Measurements from ENCODE around the gene CTSZ. TPM values are rescaled to one million over a fixed set of nuclear protein-coding genes. Genes with fewer than 3 reads are reported as not detected.
A peak's percentile ranks its signal among the peaks of the same experiment; 100 is the strongest.

CTSZ gene
- total and polyA plus RNA-seq, 2 of the 4 experiments (the other 2 are of a cell fraction) = 46.1 to 88.5 TPM

DNA sequence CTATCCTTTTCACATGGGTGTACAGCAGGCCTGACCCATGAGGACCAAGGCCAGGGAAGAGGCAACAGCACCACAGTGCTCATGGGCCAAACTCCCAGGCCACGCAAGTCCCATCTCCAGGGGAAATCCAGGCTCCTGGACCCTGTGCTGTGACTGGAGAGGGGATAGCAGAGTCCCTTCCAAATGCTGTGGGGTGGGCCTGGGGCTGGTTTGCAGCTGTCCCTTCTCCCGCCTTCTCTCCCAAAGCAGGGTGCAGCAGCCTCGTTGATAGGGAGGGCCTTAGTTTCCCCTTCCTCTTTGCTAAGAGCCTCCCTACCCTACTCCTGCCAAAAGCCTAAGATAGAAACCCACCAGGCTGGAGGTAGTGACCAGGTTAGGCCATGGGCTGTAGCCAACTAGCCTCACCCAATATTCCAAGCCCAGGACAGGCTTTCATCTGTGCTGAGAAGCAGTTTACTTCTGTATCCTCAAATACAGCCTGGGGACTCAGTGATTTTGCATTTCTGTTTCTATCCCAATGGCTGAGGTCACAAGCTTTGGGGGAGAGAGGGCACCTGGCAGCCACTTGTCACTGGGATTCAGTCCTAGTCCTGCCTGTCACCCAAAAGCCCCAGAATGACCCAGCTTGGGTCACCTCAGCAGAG, 1.4 kb downstream of the CTSZ start:
- Histone ChIP-seq H3K56ac (ENCODE audit: extremely low read depth, insufficient read depth, low read length) (peak overlapping the region; percentile 1; the same call in 1 of the 2 replicates), H3K36me3 (ENCODE audit: control insufficient read depth, insufficient read depth, low read length) (peaks cover 5% of the 10 kb centered on the region), H4K91ac (ENCODE audit: insufficient read depth, low read depth, low read length) (peak overlapping the region; percentile 23), H2AFZ (replicated peaks; ENCODE audit: low read length, poor library complexity) (peak overlapping the region; percentile 94), H2AK5ac (ENCODE audit: low read depth, low read length) (no peak overlapping the region), H4K8ac (ENCODE audit: low read depth in 2 of 2, low read length in 2 of 2) (no peak overlapping the region), H2BK120ac (ENCODE audit: low read depth, low read length) (no peak overlapping the region), H3K23ac (ENCODE audit: low read depth, low read length) (peak overlapping the region; percentile 29), H3K4me1 (ENCODE audit: control insufficient read depth, insufficient read depth, low read length) (peaks cover 14% of the 10 kb centered on the region), H3K9ac (ENCODE audit: low read depth, low read length) (no peak overlapping the region), H3K4ac (ENCODE audit: low read depth, low read length) (peak overlapping the region; percentile 36), H3K4me3 (ENCODE audit: insufficient read depth, low read depth, low read length) (no peak overlapping the region), H4K20me1 (ENCODE audit: insufficient read depth, low read length) (no peaks in the 10 kb centered on the region; the same call in 1 of the 2 replicates), H3K27me3 (ENCODE audit: control insufficient read depth, insufficient read depth, low read length) (no peaks in the 10 kb centered on the region), H2AK9ac (replicated peaks; ENCODE audit: low read depth, low read length, poor library complexity) (peak overlapping the region; percentile 85), H4K5ac (ENCODE audit: low read depth, low read length) (no peak overlapping the region; the same call in 1 of the 2 replicates), H3K27ac (ENCODE audit: insufficient read depth, low read length) (no peak overlapping the region), H2BK20ac (ENCODE audit: low read depth, low read length) (no peak overlapping the region), H3K18ac (ENCODE audit: low read depth, low read length) (no peak overlapping the region), H3K9me3 (ENCODE audit: control insufficient read depth, insufficient read depth, low read length) (no peaks in the 10 kb centered on the region), H3K9me1 (ENCODE audit: insufficient read depth, low read length) (peaks cover 15% of the 10 kb centered on the region; the same call in 1 of the 2 replicates), H3K4me2 (ENCODE audit: low read depth, low read length) (peak overlapping the region; percentile 89; the same call in 1 of the 2 replicates), H3K14ac (replicated peaks; ENCODE audit: low read depth, low read length) (peak overlapping the region; percentile 34; the same call in 1 of the 2 replicates), H2BK5ac (ENCODE audit: low read depth, low read length, poor library complexity, severe bottlenecking) (no peak overlapping the region), H3K79me1 (ENCODE audit: low read depth in 1 of 2, low read length in 2 of 2) (peaks cover 10 to 35% of the 10 kb centered on the region in 2 experiments; a peak in 3 of 4 replicates), H2BK15ac (ENCODE audit: low read depth, low read length) (no peak overlapping the region)
- DNase-seq = no peak
- no peak for ATAC-seq (ENCODE audit: low read depth)
- ChIA-PET CTCF (no interaction called here), POLR2A (ENCODE audit: unreplicated experiment) (no interaction called here)
- TF ChIP-seq USF2 (IDR thresholded peaks at IDR 0.05; ENCODE audit: low read depth, low read length) (no peak), CTCF (conservative IDR thresholded peaks at IDR 0.05; ENCODE audit: low read depth, low read length) (no peak), ELK1 (IDR thresholded peaks at IDR 0.05; ENCODE audit: borderline replicate concordance, low read depth, low read length) (no peak), MXI1 (IDR thresholded peaks at IDR 0.05; ENCODE audit: borderline replicate concordance, low read depth, low read length) (no peak), RAD21 (IDR thresholded peaks at IDR 0.05; ENCODE audit: low read length) (no peak), SMC3 (IDR thresholded peaks at IDR 0.05; ENCODE audit: low read depth, low read length) (no peak), FOS (IDR thresholded peaks at IDR 0.05; ENCODE audit: low read depth, low read length) (no peak), MAFK (IDR thresholded peaks at IDR 0.05; ENCODE audit: low read depth, low read length) (no peak), BHLHE40 (IDR thresholded peaks at IDR 0.05; ENCODE audit: low read depth, low read length) (no peak), NFE2L2 (IDR thresholded peaks at IDR 0.05; ENCODE audit: low read depth, low read length) (no peak)
- WGBS, 2 experiments (ENCODE audit: extremely low coverage in 2 of 2, insufficient read length in 1 of 2) = 67% methylated on average over 1 of the region's 3 CpGs; no CpG with 5 or more reads in 1 of the 2 experiments
- in situ Hi-C loops (cut with MboI; ENCODE audit: low sequenced_read_pairs) = no loop called here
- dilution Hi-C loops (cut with HindIII; ENCODE audit: low sequenced_read_pairs, unreplicated experiment) = no loop called here
- no TSS peak for BruUV-seq (replicated peaks)
- intact Hi-C loops (cut with micrococcal nuclease) = no loop called here

Measured in IMR-90 (cell line).